ENCODE results near the gene ODF4. TPM values are rescaled to one million over a fixed set of nuclear protein-coding genes. Genes with fewer than 3 reads are reported as not detected.
A peak's percentile ranks its signal among the peaks of the same experiment; 100 is the strongest.

ODF4 gene, protein sequence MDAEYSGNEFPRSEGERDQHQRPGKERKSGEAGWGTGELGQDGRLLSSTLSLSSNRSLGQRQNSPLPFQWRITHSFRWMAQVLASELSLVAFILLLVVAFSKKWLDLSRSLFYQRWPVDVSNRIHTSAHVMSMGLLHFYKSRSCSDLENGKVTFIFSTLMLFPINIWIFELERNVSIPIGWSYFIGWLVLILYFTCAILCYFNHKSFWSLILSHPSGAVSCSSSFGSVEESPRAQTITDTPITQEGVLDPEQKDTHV
- not detected for total RNA-seq
- not detected for polyA plus RNA-seq (ENCODE audit: insufficient read depth, low read depth, low replicate concordance)
- long read RNA-seq, donor 1 = 0 reads
- long read RNA-seq, donor 2 = 0 reads
- long read RNA-seq, donor 3 = 0 reads
- long read RNA-seq, donor 4 = 0 reads
- long read RNA-seq, donor 5 = 0 reads
- long read RNA-seq, donor 6 = 0 reads
- long read RNA-seq, donor 7 = 0 reads
- long read RNA-seq, donor 8 = 0 reads
- long read RNA-seq, donor 9 = 0 reads
- long read RNA-seq, donor 10 = 0 reads

DNA sequence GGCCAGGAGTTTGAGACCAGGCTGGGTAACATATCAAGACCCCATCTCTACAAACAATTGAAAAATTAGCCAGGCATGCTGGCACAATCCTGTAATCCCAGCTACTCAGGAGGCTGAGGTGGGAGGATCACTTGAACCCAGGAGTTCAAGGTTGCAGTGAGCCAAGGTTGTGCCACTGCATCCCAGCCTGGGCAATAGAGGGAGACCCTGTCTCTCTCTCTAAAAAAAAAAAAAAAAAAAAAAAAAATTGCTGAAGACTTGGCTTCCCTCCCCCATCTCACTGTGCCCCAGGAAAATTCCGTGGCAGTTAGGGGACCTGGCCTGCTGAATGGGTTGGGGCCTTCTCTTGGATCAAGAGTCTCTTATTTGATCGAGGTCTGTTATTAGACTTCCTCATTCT is at the start of gene ODF4:
TSS of gene ODF4 (plus strand) at position 301 of the 400 bp plus-strand sequence. CDS start 212 bp downstream, outside the sequence.
- TF ChIP-seq, protein P1, sequence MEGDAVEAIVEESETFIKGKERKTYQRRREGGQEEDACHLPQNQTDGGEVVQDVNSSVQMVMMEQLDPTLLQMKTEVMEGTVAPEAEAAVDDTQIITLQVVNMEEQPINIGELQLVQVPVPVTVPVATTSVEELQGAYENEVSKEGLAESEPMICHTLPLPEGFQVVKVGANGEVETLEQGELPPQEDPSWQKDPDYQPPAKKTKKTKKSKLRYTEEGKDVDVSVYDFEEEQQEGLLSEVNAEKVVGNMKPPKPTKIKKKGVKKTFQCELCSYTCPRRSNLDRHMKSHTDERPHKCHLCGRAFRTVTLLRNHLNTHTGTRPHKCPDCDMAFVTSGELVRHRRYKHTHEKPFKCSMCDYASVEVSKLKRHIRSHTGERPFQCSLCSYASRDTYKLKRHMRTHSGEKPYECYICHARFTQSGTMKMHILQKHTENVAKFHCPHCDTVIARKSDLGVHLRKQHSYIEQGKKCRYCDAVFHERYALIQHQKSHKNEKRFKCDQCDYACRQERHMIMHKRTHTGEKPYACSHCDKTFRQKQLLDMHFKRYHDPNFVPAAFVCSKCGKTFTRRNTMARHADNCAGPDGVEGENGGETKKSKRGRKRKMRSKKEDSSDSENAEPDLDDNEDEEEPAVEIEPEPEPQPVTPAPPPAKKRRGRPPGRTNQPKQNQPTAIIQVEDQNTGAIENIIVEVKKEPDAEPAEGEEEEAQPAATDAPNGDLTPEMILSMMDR (IDR thresholded peaks at IDR 0.05; ENCODE audit: borderline replicate concordance, extremely low read depth, insufficient read depth) = no peak
- Histone ChIP-seq H3K27ac (ENCODE audit: low read depth in 2 of 2, low read length in 2 of 2) (no peak within 1 kb of the TSS), H3K36me3 (ENCODE audit: control insufficient read depth in 2 of 3, insufficient read depth in 3 of 3, low read length in 3 of 3) (no peaks in the 10 kb centered on the region), H3K9me3 (ENCODE audit: control insufficient read depth in 2 of 3, insufficient read depth in 1 of 3, low read length in 3 of 3) (no peaks in the 10 kb centered on the region), H3K9ac (ENCODE audit: low read length in 3 of 3) (no peak within 1 kb of the TSS), H3K4me1 (ENCODE audit: control insufficient read depth in 2 of 3, insufficient read depth in 2 of 3, low read depth in 1 of 3, low read length in 3 of 3) (no peaks in the 10 kb centered on the region), H3K4me3 (ENCODE audit: low read length in 3 of 3) (no peak within 1 kb of the TSS), H3K27me3 (ENCODE audit: control insufficient read depth, insufficient read depth, low read length) (no peaks in the 10 kb centered on the region)
- no peak for DNase-seq
- intact Hi-C loops (cut with DNase I) = no loop called here
- no peak for FAIRE-seq

DNA sequence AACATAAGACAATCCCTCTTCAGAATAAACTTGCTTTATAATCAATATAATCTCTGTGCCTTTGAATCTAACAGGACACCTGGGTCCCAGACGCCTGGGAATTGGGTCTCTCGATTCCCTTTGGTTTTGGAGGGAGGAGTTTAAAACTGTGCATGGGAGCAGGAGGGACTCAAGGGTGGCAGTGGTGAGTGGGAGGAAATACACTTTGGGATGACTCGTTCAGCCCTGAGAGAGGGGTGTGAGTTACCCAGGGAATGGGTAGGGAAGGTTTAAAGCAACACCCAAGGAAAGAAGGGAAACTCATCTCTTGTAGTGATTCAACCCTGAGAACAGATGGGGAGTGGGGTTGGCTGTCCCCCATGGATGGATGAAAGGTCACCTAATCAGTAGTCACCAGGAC is 49.6 kb upstream of the ODF4 start:
- intact Hi-C loops (cut with DNase I) = no loop called here
- Histone ChIP-seq H3K36me3 (ENCODE audit: control insufficient read depth in 2 of 3, insufficient read depth in 3 of 3, low read length in 3 of 3) (no peaks in the 10 kb centered on the region), H3K9me3 (ENCODE audit: control insufficient read depth in 2 of 3, insufficient read depth in 1 of 3, low read length in 3 of 3) (no peaks in the 10 kb centered on the region), H3K4me3 (ENCODE audit: low read length in 3 of 3) (no peak overlapping the region), H3K4me1 (ENCODE audit: control insufficient read depth in 2 of 3, insufficient read depth in 2 of 3, low read depth in 1 of 3, low read length in 3 of 3) (peaks cover 2 to 25% (median 18%) of the 10 kb centered on the region in 3 donors), H3K9ac (ENCODE audit: low read length in 3 of 3) (no peak overlapping the region), H3K27ac (ENCODE audit: low read depth in 2 of 2, low read length in 2 of 2) (no peak overlapping the region), H3K27me3 (ENCODE audit: control insufficient read depth, insufficient read depth, low read length) (no peaks in the 10 kb centered on the region)
- no peak for DNase-seq
- TF ChIP-seq, protein P1 (IDR thresholded peaks at IDR 0.05; ENCODE audit: borderline replicate concordance, extremely low read depth, insufficient read depth) = no peak
- FAIRE-seq = no peak

DNA sequence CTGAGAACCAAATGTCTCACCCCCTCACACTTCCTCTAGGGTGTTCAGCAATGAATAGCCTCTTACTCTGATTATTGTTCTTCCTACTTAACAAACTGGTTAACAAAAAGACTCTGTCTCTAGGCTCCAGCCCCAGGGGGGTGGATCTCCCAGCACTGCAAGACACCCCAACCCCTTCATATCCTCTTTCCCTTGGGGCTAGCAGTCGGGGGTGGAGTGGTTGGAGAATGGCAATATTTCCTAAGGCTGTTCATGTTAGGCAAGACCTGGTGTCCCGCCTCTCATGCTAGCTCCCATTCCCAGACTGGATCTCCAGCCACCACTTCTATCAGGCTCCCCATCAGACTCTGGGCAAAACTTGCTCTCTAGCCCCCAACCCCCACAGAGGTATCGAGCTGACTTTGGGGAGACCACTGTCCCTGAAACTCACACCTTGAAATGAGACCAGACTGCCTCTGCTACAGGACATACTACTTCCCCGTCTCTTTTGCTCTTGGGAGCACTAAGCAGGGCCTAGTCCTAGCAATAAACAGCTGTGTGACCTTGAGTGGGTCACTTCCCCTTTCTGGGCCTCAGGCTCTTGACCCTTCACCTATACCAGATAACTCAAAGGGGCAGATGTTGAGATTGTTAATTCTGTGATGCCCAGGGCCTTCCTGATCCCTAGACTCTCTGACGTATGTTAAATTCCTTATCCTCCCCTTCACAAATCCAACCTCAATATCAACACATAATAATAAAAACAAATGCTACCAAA is 46.8 kb upstream of the ODF4 start:
- no peaks in the 10 kb centered on the region for H3K36me3 ChIP-seq (ENCODE audit: control insufficient read depth in 2 of 3, insufficient read depth in 3 of 3, low read length in 3 of 3)
- no peak overlapping the region for H3K4me3 ChIP-seq (ENCODE audit: low read length in 3 of 3)
- TF ChIP-seq, protein P1 (IDR thresholded peaks at IDR 0.05; ENCODE audit: borderline replicate concordance, extremely low read depth, insufficient read depth) = no peak
- no peak for FAIRE-seq
- intact Hi-C loops (cut with DNase I) = no loop called here
- no peaks in the 10 kb centered on the region for H3K9me3 ChIP-seq (ENCODE audit: control insufficient read depth in 2 of 3, insufficient read depth in 1 of 3, low read length in 3 of 3)
- H3K9ac ChIP-seq (ENCODE audit: low read length in 3 of 3) = peak overlapping the region in 1 of 3 donors; percentile 24
- H3K27me3 ChIP-seq (ENCODE audit: control insufficient read depth, insufficient read depth, low read length) = no peaks in the 10 kb centered on the region
- no peak for DNase-seq
- no peak overlapping the region for H3K27ac ChIP-seq (ENCODE audit: low read depth in 2 of 2, low read length in 2 of 2)
- H3K4me1 ChIP-seq (ENCODE audit: control insufficient read depth in 2 of 3, insufficient read depth in 2 of 3, low read depth in 1 of 3, low read length in 3 of 3) = peaks cover 2 to 22% (median 10%) of the 10 kb centered on the region in 3 donors
